ENCODE measurements around the gene ACACA.
A peak's percentile ranks its signal among the peaks of the same experiment; 100 is the strongest.

The ACACA gene

DNA sequence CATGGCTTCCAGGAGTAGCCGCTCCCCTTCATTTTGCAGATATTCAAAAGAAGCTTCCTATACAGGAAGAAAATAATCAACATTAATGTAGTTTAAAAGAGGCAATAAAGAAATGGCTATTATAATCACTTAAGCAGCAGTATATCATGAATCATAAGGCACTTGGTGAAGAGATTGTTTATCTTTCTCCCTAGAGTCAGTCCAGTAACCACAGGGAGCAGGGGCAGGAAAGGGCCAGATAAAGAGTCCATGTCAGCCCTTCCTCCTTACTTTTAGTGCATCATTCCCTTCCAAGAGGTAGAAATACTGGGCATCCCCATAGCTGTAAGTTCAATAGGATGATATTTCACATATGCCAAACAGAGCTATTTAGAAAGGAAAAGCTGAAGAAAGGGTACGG lies 215.4 kb downstream of the ACACA start:
- no peak for TF ChIP-seq CTCF (conservative IDR thresholded peaks at IDR 0.05; ENCODE audit: low read depth)
- no peak overlapping the region for H3K27ac ChIP-seq
- POLR2A ChIA-PET (ENCODE audit: low non-redundant PET): no interaction called here
- no peak for DNase-seq (ENCODE audit: low spot score)
- CTCF ChIA-PET: interaction anchor here (0.6 to 0.7 kb wide), 3 partner anchors 23 to 55 kb away, joined by 3 to 10 read pairs (median 4); no protein-coding TSS in a partner anchor

GRCh38 chr17:37190493-37190892 lies 216.1 kb downstream of the ACACA start:
- CTCF ChIA-PET: interaction anchor here (0.6 to 0.7 kb wide), 2 partner anchors 41 to 580 kb away, joined by 3 to 4 read pairs; no protein-coding TSS in a partner anchor

GRCh38 chr17:37188157-37188556 lies 218.5 kb downstream of the ACACA start:
- ChIA-PET POLR2A (ENCODE audit: low non-redundant PET) (no interaction called here), CTCF (no interaction called here)
- no peak overlapping the region for H3K27ac ChIP-seq
- no peak for DNase-seq (ENCODE audit: low spot score)
- TF ChIP-seq CTCF (conservative IDR thresholded peaks at IDR 0.05; ENCODE audit: low read depth): no peak

More at GRCh38 chr17:37190493-37190892, 216.1 kb downstream of the ACACA start:
- TF ChIP-seq CTCF (conservative IDR thresholded peaks at IDR 0.05; ENCODE audit: low read depth): no peak
- DNase-seq (ENCODE audit: low spot score): no peak
- POLR2A ChIA-PET (ENCODE audit: low non-redundant PET): no interaction called here
- H3K27ac ChIP-seq: no peak overlapping the region

DNA sequence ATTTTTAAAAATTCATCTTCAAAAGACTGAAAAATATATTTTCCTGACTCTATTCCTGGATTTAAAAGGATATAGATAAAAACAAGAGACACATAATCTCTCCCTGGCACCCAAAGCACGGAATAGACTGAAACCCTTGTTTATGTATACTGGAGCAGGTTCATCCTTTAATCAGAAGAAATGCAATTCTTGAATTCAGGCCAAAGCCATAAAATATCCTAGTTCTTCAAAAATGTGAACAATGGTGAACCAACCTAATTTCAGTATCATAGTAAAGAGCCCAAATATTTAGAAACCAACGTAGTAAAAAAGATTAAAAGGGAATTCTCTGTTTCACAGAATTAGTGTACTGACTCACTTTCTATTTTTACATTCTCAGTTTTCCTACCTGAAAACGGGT lies 219.4 kb downstream of the ACACA start:
- ChIA-PET POLR2A (ENCODE audit: low non-redundant PET) (no interaction called here), CTCF (no interaction called here)
- no peak for DNase-seq (ENCODE audit: low spot score)
- H3K27ac ChIP-seq: no peak overlapping the region
- TF ChIP-seq CTCF (conservative IDR thresholded peaks at IDR 0.05; ENCODE audit: low read depth): no peak

GRCh38 chr17:37182786-37183465 lies 223.7 kb downstream of the ACACA start:
- no peak overlapping the region for H3K27ac ChIP-seq
- DNase-seq (ENCODE audit: low spot score): peak; percentile 27
- ChIA-PET CTCF (no interaction called here), POLR2A (ENCODE audit: low non-redundant PET) (no interaction called here)
- no peak for TF ChIP-seq CTCF (conservative IDR thresholded peaks at IDR 0.05; ENCODE audit: low read depth)

DNA sequence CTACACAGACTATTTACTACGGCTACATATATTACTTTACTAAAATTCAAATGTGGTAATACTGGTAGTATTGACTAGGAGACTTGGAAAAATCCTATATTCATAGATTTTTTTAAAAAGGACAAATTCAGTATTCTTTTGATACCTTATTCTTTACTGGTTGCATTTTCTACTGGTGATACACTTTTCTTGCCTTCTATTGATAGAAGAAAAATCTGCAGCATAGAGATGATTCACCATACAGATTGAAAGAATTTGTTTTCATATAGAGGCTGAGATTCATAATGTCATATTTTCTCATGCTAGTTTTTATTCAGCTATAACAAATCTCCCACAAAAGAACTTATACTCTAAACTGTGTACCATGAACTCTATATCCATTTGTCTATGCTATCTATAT lies 226.3 kb downstream of the ACACA start:
- H3K27ac ChIP-seq: no peak overlapping the region
- DNase-seq (ENCODE audit: low spot score): peak; percentile 8
- POLR2A ChIA-PET (ENCODE audit: low non-redundant PET): no interaction called here
- no peak for TF ChIP-seq CTCF (conservative IDR thresholded peaks at IDR 0.05; ENCODE audit: low read depth)
- CTCF ChIA-PET: no interaction called here
